ENCODE data around the gene LAMA2.

DNA sequence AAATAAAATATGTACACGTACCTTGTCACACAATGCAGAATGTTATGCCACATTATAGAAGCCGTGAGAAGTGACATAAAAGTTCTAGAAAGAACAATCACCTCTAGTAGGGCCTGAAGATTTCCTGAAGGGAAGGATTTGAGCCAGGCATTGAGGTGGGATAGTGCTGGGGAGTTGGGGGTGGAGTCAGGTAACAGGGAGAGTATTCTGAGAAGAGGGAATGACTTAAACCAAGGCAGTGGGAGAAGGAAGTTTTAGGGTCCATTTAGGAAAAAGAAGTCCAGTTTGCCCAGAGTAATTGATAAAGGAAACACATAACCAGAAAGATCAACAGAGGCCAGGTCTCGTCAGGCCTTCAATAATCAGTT is 564.2 kb downstream of the LAMA2 start:
- no peak for TF ChIP-seq POLR2AphosphoS5 (IDR thresholded peaks at IDR 0.05; ENCODE audit: borderline replicate concordance, low read depth, low read length)
- TF ChIP-seq FOXP2 (optimal IDR thresholded peaks at IDR 0.05; ENCODE audit: control extremely low read depth, extremely low read length, insufficient read depth), result no peak
- TF ChIP-seq EZH2 (IDR thresholded peaks at IDR 0.05), result no peak

All from SK-N-MC (cell line).